CD4-positive, alpha-beta T cell (primary cell): ENCODE measurements around the gene LIN37. TPM values are rescaled to one million over a fixed set of nuclear protein-coding genes. Genes with fewer than 3 reads are reported as not detected.

ENCODE experiments used
- ATAC-seq: fragments of 200-7000 bp; cut with Tn5 transposase; one replicate; pipeline ENCODE4 v1.10.0; 2022; ENCODE audit warnings: mild to moderate bottlenecking; ENCODE audit not compliant: poor library complexity
- CTCF ChIA-PET: fragments of 350-600 bp; sonication (Branson Sonifier 250); formaldehyde crosslinking; loops from one replicate; lab custom pipeline; 2021; ENCODE audit warnings: antibody characterized with exemption, inconsistent platforms; lab: Charles Lee
- POLR2A ChIA-PET: fragments of 350-600 bp; sonication (Branson Sonifier 250); formaldehyde crosslinking; loops from one replicate; lab custom pipeline; 2021; ENCODE audit warnings: antibody characterized with exemption, inconsistent platforms; lab: Charles Lee
- DNase-seq, 14 experiments: peaks; one replicate each; pipeline ENCODE4 v3.0.0-alpha.2; 2013 to 2020; ENCODE audit warnings: mixed read lengths in 2 of 14
- H3K27ac ChIP-seq, 2 donors: one replicate each; pipeline versions ENCODE4 v1.5.1 to v1.7.0; 2013; ENCODE audit warnings: low read length in 2 of 2, low read depth in 1 of 2, mild to moderate bottlenecking in 1 of 2
- H3K27me3 ChIP-seq, 2 experiments: 1 replicate in 1 of 2; 2 replicates in 1 of 2; pipeline versions ENCODE4 v1.6.1 to v1.7.0; 2013; ENCODE audit warnings: low read length in 2 of 2, control low read depth in 1 of 2, mild to moderate bottlenecking in 1 of 2, moderate library complexity in 1 of 2; ENCODE audit not compliant: insufficient read depth in 2 of 2, control insufficient read depth in 1 of 2
- H3K36me3 ChIP-seq: one replicate; pipeline ENCODE4 v1.6.1; 2013; ENCODE audit warnings: low read length, control low read depth; ENCODE audit not compliant: insufficient read depth
- H3K4me1 ChIP-seq: one replicate; pipeline ENCODE4 v1.6.1; 2013; ENCODE audit warnings: low read length, control low read depth; ENCODE audit not compliant: insufficient read depth
- H3K4me3 ChIP-seq: one replicate; pipeline ENCODE4 v1.5.1; 2013; ENCODE audit warnings: mild to moderate bottlenecking, low read length, moderate library complexity
- H3K9me3 ChIP-seq, 2 experiments: 1 replicate in 1 of 2; 2 replicates in 1 of 2; pipeline versions ENCODE4 v1.6.1 to v1.7.0; 2013; ENCODE audit warnings: low read length in 2 of 2, mild to moderate bottlenecking in 2 of 2, control low read depth in 1 of 2, moderate library complexity in 1 of 2; ENCODE audit not compliant: control insufficient read depth in 1 of 2, insufficient read depth in 1 of 2
- H3K27ac Mint-ChIP-seq: one replicate; pipeline ENCODE4 v1.8.0; 2020; ENCODE audit warnings: mixed read lengths
- H3K27me3 Mint-ChIP-seq: one replicate; pipeline ENCODE4 v1.8.0; 2021; ENCODE audit warnings: mixed read lengths
- H3K36me3 Mint-ChIP-seq: one replicate; pipeline ENCODE4 v1.8.0; 2021; ENCODE audit warnings: low read depth, mixed read lengths
- H3K4me1 Mint-ChIP-seq: one replicate; pipeline ENCODE4 v1.8.0; 2021; ENCODE audit warnings: low read depth, mixed read lengths
- H3K4me3 Mint-ChIP-seq: one replicate; pipeline ENCODE4 v1.8.0; 2020; ENCODE audit warnings: mild to moderate bottlenecking, mixed read lengths
- H3K9me3 Mint-ChIP-seq: one replicate; pipeline ENCODE4 v1.8.0; 2020; ENCODE audit warnings: mixed read lengths
- CTCF ChIP-seq: fragments of 200-600 bp; IDR thresholded peaks from one replicate; pipeline ENCODE4 v1.8.0; 2022; ENCODE audit warnings: antibody characterized with exemption, mild to moderate bottlenecking
- intact Hi-C, 2 experiments: fragments of 100-400 bp; cut with DNase I in 1 of 2; cut with micrococcal nuclease in 1 of 2; formaldehyde crosslinking; loops; one replicate each; pipeline versions ENCODE4 v1.15.1 to v1.9.0; 2023 to 2025; cut with DNase I, micrococcal nuclease
- total RNA-seq, 174 experiments: library from RNA in 2 of 174; stranded (reverse) in 2 of 174; gene quantifications; one replicate each; pipeline ENCODE4 v1.2.3 and lab custom pipeline; 2021 to 2026

LIN37 gene
- total RNA-seq, 2 experiments from 2014 or later = 4.8 to 6.0 TPM

DNA sequence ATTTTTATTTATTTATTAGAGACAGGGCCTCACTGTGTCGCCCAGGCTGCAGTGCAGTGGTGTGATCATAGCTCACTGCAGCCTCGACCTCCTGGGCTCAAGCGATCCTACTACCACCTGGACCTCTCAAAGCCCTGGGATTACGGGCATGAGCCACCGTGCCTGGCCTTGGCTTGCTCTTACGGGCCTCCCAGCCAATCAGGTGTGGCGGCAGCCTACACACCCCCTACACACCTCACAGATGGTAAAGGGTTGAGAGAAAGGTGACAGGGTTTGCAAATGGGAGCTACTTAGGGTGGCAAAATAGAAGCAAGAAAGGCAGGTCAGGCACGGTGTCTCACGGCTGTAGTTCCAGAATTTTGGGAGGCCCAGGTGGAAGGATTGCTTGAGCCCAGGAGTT is 45.0 kb upstream of the LIN37 start:
- no peak overlapping the region for H3K27ac Mint-ChIP-seq
- DNase-seq (no peak), ATAC-seq (no peak)
- no peak for TF ChIP-seq CTCF
- no peaks in the 10 kb centered on the region for H3K36me3 ChIP-seq
- ChIA-PET CTCF (interaction anchor here (0.7 kb wide), 1 partner anchor 9 kb away, joined by 3 read pairs; no protein-coding TSS in a partner anchor), POLR2A (interaction anchor here (0.8 to 3.3 kb wide), 8 partner anchors 10 to 431 kb away, joined by 3 to 63 read pairs (median 12); partner anchors contain the start of genes COX6B1, KMT2B, LIN37 and PSENEN)
- peaks cover 19% of the 10 kb centered on the region for H3K4me1 ChIP-seq
- no peak overlapping the region for H3K4me3 Mint-ChIP-seq
- H3K9me3 ChIP-seq = no peaks in the 10 kb centered on the region
- H3K4me1 Mint-ChIP-seq = peaks cover 7% of the 10 kb centered on the region
- H3K27me3 Mint-ChIP-seq = no peaks in the 10 kb centered on the region
- H3K9me3 Mint-ChIP-seq = no peaks in the 10 kb centered on the region
- no peak overlapping the region for H3K4me3 ChIP-seq
- H3K27me3 ChIP-seq = no peaks in the 10 kb centered on the region
- intact Hi-C loops = loop anchor here (5.0 kb wide), 2 partner anchors 44 to 56 kb away; partner anchors contain the start of genes COX6B1 (in 1 of the 2), LIN37 (in 1 of the 2), PSENEN (in 1 of the 2) and U2AF1L4 (in 1 of the 2)
- no peaks in the 10 kb centered on the region for H3K36me3 Mint-ChIP-seq
- H3K27ac ChIP-seq = no peak overlapping the region

- no peak for DNase-seq
Observed at GRCh38 chr19:35704218-35704617, 44.2 kb upstream of the LIN37 start, which contains the start of gene ZBTB32. ZBTB32 (plus strand) TSS chr19:35704558; CDS start chr19:35714627, 10,069 bp downstream.

DNA sequence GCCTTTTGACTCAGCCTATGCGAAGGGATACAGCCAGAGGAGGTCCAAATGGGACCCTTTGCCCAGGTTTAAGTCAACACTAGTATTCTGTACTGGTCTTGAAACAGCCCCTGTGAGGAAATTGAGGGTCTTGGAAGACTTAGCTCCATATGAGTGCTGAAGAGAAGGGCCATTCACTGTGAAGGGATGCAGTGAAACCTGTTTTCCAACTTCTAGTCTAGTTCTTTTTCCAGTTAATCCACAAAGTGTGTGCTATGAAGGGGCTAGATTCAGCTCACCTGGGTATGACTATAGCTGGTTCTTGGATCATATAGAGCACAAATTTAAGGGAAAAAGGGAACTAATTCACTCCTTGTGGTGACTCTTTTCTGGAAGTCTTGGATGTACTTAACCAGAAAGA is 40.0 kb upstream of the LIN37 start:
- TF ChIP-seq CTCF = no peak
- peaks cover 34% of the 10 kb centered on the region for H3K4me1 ChIP-seq
- ATAC-seq (no peak), DNase-seq (no peak)
- Mint-ChIP-seq H3K36me3 (no peaks in the 10 kb centered on the region), H3K4me3 (no peak overlapping the region), H3K9me3 (no peaks in the 10 kb centered on the region), H3K27me3 (no peaks in the 10 kb centered on the region), H3K4me1 (peaks cover 26% of the 10 kb centered on the region), H3K27ac (no peak overlapping the region)
- ChIA-PET POLR2A (no interaction called here), CTCF (no interaction called here)
- intact Hi-C loops = no loop called here
- H3K4me3 ChIP-seq = no peak overlapping the region
- no peaks in the 10 kb centered on the region for H3K27me3 ChIP-seq
- H3K36me3 ChIP-seq = no peaks in the 10 kb centered on the region
- no peak overlapping the region for H3K27ac ChIP-seq
- H3K9me3 ChIP-seq = no peaks in the 10 kb centered on the region

More at GRCh38 chr19:35704218-35704617, 44.2 kb upstream of the LIN37 start, which contains the start of gene ZBTB32:
- intact Hi-C loops = loop anchor here (5.0 kb wide), 2 partner anchors 43 to 57 kb away; partner anchors contain the start of genes COX6B1 (in 1 of the 2), LIN37 (in 1 of the 2), PSENEN (in 1 of the 2) and U2AF1L4 (in 1 of the 2)
- H3K9me3 Mint-ChIP-seq = no peaks in the 10 kb centered on the region
- no peak within 1 kb of the TSS for H3K27ac Mint-ChIP-seq
- no peak for ATAC-seq
- H3K27me3 Mint-ChIP-seq = no peaks in the 10 kb centered on the region
- Histone ChIP-seq H3K36me3 (no peaks in the 10 kb centered on the region), H3K4me1 (peaks cover 19% of the 10 kb centered on the region), H3K27me3 (no peaks in the 10 kb centered on the region), H3K27ac (no peak within 1 kb of the TSS), H3K4me3 (no peak within 1 kb of the TSS), H3K9me3 (no peaks in the 10 kb centered on the region)
- TF ChIP-seq CTCF = no peak
- ChIA-PET POLR2A (interaction anchor here (2.5 kb wide), 1 partner anchor 60 kb away, joined by 8 read pairs; no protein-coding TSS in a partner anchor), CTCF (no interaction called here)
- H3K36me3 Mint-ChIP-seq = no peaks in the 10 kb centered on the region
- peaks cover 7% of the 10 kb centered on the region for H3K4me1 Mint-ChIP-seq
- no peak within 1 kb of the TSS for H3K4me3 Mint-ChIP-seq
